Activated naive CD4-positive, alpha-beta T cell treated with anti-CD3 and anti-CD28 coated beads, Interleukin-2, amount 50 U/mL, for 16 hours (primary cell): ENCODE measurements around the gene GALNT2.

ENCODE experiments used
- DNase-seq: peaks from one replicate; pipeline ENCODE4 v3.0.0-alpha.2; 2020

GALNT2 gene

GRCh38 chr1:230220478-230220877, 153.4 kb downstream of the GALNT2 start:
- DNase-seq = no peak

GRCh38 chr1:230220907-230221306, 153.9 kb downstream of the GALNT2 start:
- DNase-seq = no peak

GRCh38 chr1:230222678-230223077, 155.6 kb downstream of the GALNT2 start:
- no peak for DNase-seq

GRCh38 chr1:230224101-230224960, 157.3 kb downstream of the GALNT2 start:
- no peak for DNase-seq

- no peak for DNase-seq
Observed at GRCh38 chr1:230226007-230226800, 159.2 kb downstream of the GALNT2 start.

GRCh38 chr1:230226814-230227213, 159.8 kb downstream of the GALNT2 start:
- no peak for DNase-seq

- no peak for DNase-seq
Observed at GRCh38 chr1:230228236-230228897, 161.3 kb downstream of the GALNT2 start.

- no peak for DNase-seq
Observed at GRCh38 chr1:230230273-230230672, 163.2 kb downstream of the GALNT2 start.

- DNase-seq = no peak
Observed at GRCh38 chr1:230230948-230231773, 164.1 kb downstream of the GALNT2 start.

- DNase-seq = no peak
Observed at GRCh38 chr1:230231774-230232145, 164.7 kb downstream of the GALNT2 start.

GRCh38 chr1:230232371-230232771, 165.3 kb downstream of the GALNT2 start:
- no peak for DNase-seq

- DNase-seq = no peak
Observed at GRCh38 chr1:230233786-230234185, 166.7 kb downstream of the GALNT2 start.

- DNase-seq = no peak
Observed at GRCh38 chr1:230235876-230236275, 168.8 kb downstream of the GALNT2 start.

- DNase-seq = no peak
Observed at GRCh38 chr1:230236301-230237008, 169.4 kb downstream of the GALNT2 start.

- DNase-seq = no peak
Observed at GRCh38 chr1:230237009-230237370, 170.0 kb downstream of the GALNT2 start.

- DNase-seq = no peak
Observed at GRCh38 chr1:230237805-230238204, 170.8 kb downstream of the GALNT2 start.

GRCh38 chr1:230240446-230241086, 173.5 kb downstream of the GALNT2 start:
- DNase-seq = no peak

- no peak for DNase-seq
Observed at GRCh38 chr1:230242326-230242725, 175.3 kb downstream of the GALNT2 start.

GRCh38 chr1:230243146-230243545, 176.1 kb downstream of the GALNT2 start:
- no peak for DNase-seq

- DNase-seq = no peak
Observed at GRCh38 chr1:230243583-230244353, 176.7 kb downstream of the GALNT2 start.

GRCh38 chr1:230246551-230246950, 179.5 kb downstream of the GALNT2 start:
- DNase-seq = no peak
